Activated T-helper 2 cell treated with anti-CD3 and anti-CD28 coated beads, Interferon-gamma antibody, Interleukin-2, Interleukin-4, amounts not matched to agents 10 μg/mL and 5 μg/mL and 100 μg/mL, durations not matched to agents 14 hours and 24 hours and 36 hours (primary cell): ENCODE measurements around the gene RESF1. TPM values are rescaled to one million over a fixed set of nuclear protein-coding genes. Genes with fewer than 3 reads are reported as not detected.
"Not testable (repeated sequence)": the region's sequence is repeated elsewhere in the genome, so short reads cannot be mapped to it uniquely, and the experiment has no call there.

Source experiments
- DNase-seq: peaks from one replicate; pipeline ENCODE4 v3.0.0; 2021; ENCODE audit warnings: low spot score
- H3K27ac Mint-ChIP-seq: one replicate; pipeline ENCODE4 v1.8.0; 2021; ENCODE audit warnings: mixed read lengths
- H3K27me3 Mint-ChIP-seq: one replicate; pipeline ENCODE4 v1.8.0; 2021; ENCODE audit warnings: low read depth, mixed read lengths
- H3K36me3 Mint-ChIP-seq: one replicate; pipeline ENCODE4 v1.8.0; 2021; ENCODE audit warnings: low read depth, mixed read lengths
- H3K4me1 Mint-ChIP-seq: one replicate; pipeline ENCODE4 v1.8.0; 2021; ENCODE audit warnings: low read depth, mixed read lengths
- H3K4me3 Mint-ChIP-seq: one replicate; pipeline ENCODE4 v1.8.0; 2021; ENCODE audit warnings: low read depth, mild to moderate bottlenecking, moderate library complexity, mixed read lengths
- H3K9me3 Mint-ChIP-seq: one replicate; pipeline ENCODE4 v1.8.0; 2021; ENCODE audit warnings: mixed read lengths
- intact Hi-C: fragments of 100-400 bp; cut with micrococcal nuclease; formaldehyde crosslinking; loops from one replicate; pipeline ENCODE4 v1.15.1; 2023
- total RNA-seq: library from RNA; stranded (reverse); gene quantifications from 2 replicates; pipeline ENCODE4 v1.2.3, GENCODE V29; 2022

Gene RESF1
- total RNA-seq = 41.9 and 43.2 TPM in 2 replicates

GRCh38 chr12:31959161-31959700 lies at the start of gene RESF1:
Gene RESF1 (plus strand): TSS chr12:31959415. CDS start chr12:31980956, 21,541 bp downstream.
- H3K9me3 Mint-ChIP-seq = peaks cover 23% of the 10 kb centered on the region
- H3K4me1 Mint-ChIP-seq = peaks cover 63% of the 10 kb centered on the region
- H3K27me3 Mint-ChIP-seq = no peaks in the 10 kb centered on the region
- DNase-seq = peak; percentile 88
- peaks cover 70% of the 10 kb centered on the region for H3K36me3 Mint-ChIP-seq
- peak within 1 kb of the TSS; percentile 93 for H3K4me3 Mint-ChIP-seq
- peak within 1 kb of the TSS; percentile 98 for H3K27ac Mint-ChIP-seq
- intact Hi-C loops = loop anchor here (1.0 to 5.0 kb wide), 12 partner anchors 32 to 638 kb away; partner anchors contain the start of genes AMN1, BICD1 and ETFBKMT

GRCh38 chr12:31914927-31915326 lies 44.3 kb upstream of the RESF1 start:
- H3K4me1 Mint-ChIP-seq = no peaks in the 10 kb centered on the region
- no peak for DNase-seq
- peaks cover 5% of the 10 kb centered on the region for H3K36me3 Mint-ChIP-seq
- H3K27ac Mint-ChIP-seq = no peak overlapping the region
- H3K27me3 Mint-ChIP-seq = no peaks in the 10 kb centered on the region
- H3K4me3 Mint-ChIP-seq = no peak overlapping the region
- intact Hi-C loops = no loop called here
- peaks cover 38% of the 10 kb centered on the region for H3K9me3 Mint-ChIP-seq

GRCh38 chr12:31915446-31915845 lies 43.8 kb upstream of the RESF1 start:
- H3K4me1 Mint-ChIP-seq = no peaks in the 10 kb centered on the region
- no peak overlapping the region for H3K27ac Mint-ChIP-seq
- H3K36me3 Mint-ChIP-seq = peaks cover 5% of the 10 kb centered on the region
- intact Hi-C loops = no loop called here
- H3K4me3 Mint-ChIP-seq = no peak overlapping the region
- no peaks in the 10 kb centered on the region for H3K27me3 Mint-ChIP-seq
- peaks cover 34% of the 10 kb centered on the region for H3K9me3 Mint-ChIP-seq
- no peak for DNase-seq

GRCh38 chr12:31922341-31923062 lies 36.7 kb upstream of the RESF1 start:
- no peaks in the 10 kb centered on the region for H3K4me1 Mint-ChIP-seq
- no peak overlapping the region for H3K4me3 Mint-ChIP-seq
- DNase-seq = no peak
- H3K27ac Mint-ChIP-seq = no peak overlapping the region
- peaks cover 51% of the 10 kb centered on the region for H3K9me3 Mint-ChIP-seq
- no peaks in the 10 kb centered on the region for H3K27me3 Mint-ChIP-seq
- H3K36me3 Mint-ChIP-seq = peaks cover 25% of the 10 kb centered on the region
- intact Hi-C loops = no loop called here

GRCh38 chr12:31923063-31923412 lies 36.2 kb upstream of the RESF1 start:
- peaks cover 28% of the 10 kb centered on the region for H3K36me3 Mint-ChIP-seq
- H3K9me3 Mint-ChIP-seq = peaks cover 52% of the 10 kb centered on the region
- H3K27me3 Mint-ChIP-seq = no peaks in the 10 kb centered on the region
- no peak overlapping the region for H3K27ac Mint-ChIP-seq
- peaks cover 3% of the 10 kb centered on the region for H3K4me1 Mint-ChIP-seq
- H3K4me3 Mint-ChIP-seq = no peak overlapping the region
- DNase-seq = no peak
- intact Hi-C loops = no loop called here

- peaks cover 42% of the 10 kb centered on the region for H3K36me3 Mint-ChIP-seq
- peak overlapping the region; percentile 88 for H3K27ac Mint-ChIP-seq
- peak; percentile 11 for DNase-seq
- H3K4me1 Mint-ChIP-seq = peaks cover 28% of the 10 kb centered on the region
- no peaks in the 10 kb centered on the region for H3K27me3 Mint-ChIP-seq
- peak overlapping the region; percentile 66 for H3K4me3 Mint-ChIP-seq
- intact Hi-C loops = loop anchor here (2.0 kb wide), 1 partner anchor 32 kb away; no protein-coding TSS in a partner anchor
- peaks cover 48% of the 10 kb centered on the region for H3K9me3 Mint-ChIP-seq
These were observed 30.8 kb upstream of the RESF1 start for GRCh38 chr12:31928246-31929026.

- Mint-ChIP-seq H3K9me3 (peaks cover 45% of the 10 kb centered on the region), H3K27me3 (no peaks in the 10 kb centered on the region), H3K27ac (peak overlapping the region; percentile 88), H3K4me3 (peak overlapping the region; percentile 66), H3K4me1 (peaks cover 28% of the 10 kb centered on the region), H3K36me3 (peaks cover 42% of the 10 kb centered on the region)
- DNase-seq = no peak
- intact Hi-C loops = loop anchor here (2.0 kb wide), 1 partner anchor 32 kb away; no protein-coding TSS in a partner anchor
These were observed 30.1 kb upstream of the RESF1 start for GRCh38 chr12:31929027-31929526.

GRCh38 chr12:31931796-31932715 lies 27.2 kb upstream of the RESF1 start:
- H3K27ac Mint-ChIP-seq = no peak overlapping the region
- H3K4me3 Mint-ChIP-seq = no peak overlapping the region
- peaks cover 41% of the 10 kb centered on the region for H3K36me3 Mint-ChIP-seq
- peaks cover 28% of the 10 kb centered on the region for H3K4me1 Mint-ChIP-seq
- peaks cover 38% of the 10 kb centered on the region for H3K9me3 Mint-ChIP-seq
- intact Hi-C loops = no loop called here
- H3K27me3 Mint-ChIP-seq = no peaks in the 10 kb centered on the region
- no peak for DNase-seq

- intact Hi-C loops = no loop called here
- no peaks in the 10 kb centered on the region for H3K4me1 Mint-ChIP-seq
- H3K9me3 Mint-ChIP-seq = peaks cover 54% of the 10 kb centered on the region
- peaks cover 39% of the 10 kb centered on the region for H3K36me3 Mint-ChIP-seq
- H3K4me3 Mint-ChIP-seq = no peak overlapping the region
- H3K27ac Mint-ChIP-seq = no peak overlapping the region
- DNase-seq = no peak
- H3K27me3 Mint-ChIP-seq = no peaks in the 10 kb centered on the region
These were observed 14.9 kb upstream of the RESF1 start for GRCh38 chr12:31944299-31944698.

- DNase-seq = no peak
- Mint-ChIP-seq H3K27ac (no peak overlapping the region), H3K4me1 (peaks cover 8% of the 10 kb centered on the region), H3K27me3 (no peaks in the 10 kb centered on the region), H3K36me3 (peaks cover 51% of the 10 kb centered on the region), H3K4me3 (no peak overlapping the region), H3K9me3 (peaks cover 62% of the 10 kb centered on the region)
- intact Hi-C loops = no loop called here
These were observed 11.2 kb upstream of the RESF1 start for GRCh38 chr12:31947971-31948370.

GRCh38 chr12:31948697-31949359 lies 10.4 kb upstream of the RESF1 start:
- H3K4me3 Mint-ChIP-seq, H3K4me1 Mint-ChIP-seq, intact Hi-C loops, H3K27me3 Mint-ChIP-seq, DNase-seq, H3K27ac Mint-ChIP-seq: not testable (repeated sequence)
- Mint-ChIP-seq H3K36me3 (peaks cover 43% of the 10 kb centered on the region), H3K9me3 (peaks cover 53% of the 10 kb centered on the region)
